GM12878 (cell line): Measurements from ENCODE around the gene KIF26A.

Source experiments
- JUND ChIP-seq: IDR thresholded peaks from 2 replicates; pipeline ENCODE4 v1.6.1; 2012; ENCODE audit warnings: low read depth, mild to moderate bottlenecking, low read length, improper control_type of control experiment, moderate library complexity
- POLR2A ChIP-seq: IDR thresholded peaks from 2 replicates; pipeline ENCODE4 v1.6.1; 2011; ENCODE audit warnings: low read depth, mild to moderate bottlenecking, low read length
- POLR2AphosphoS5 ChIP-seq: IDR thresholded peaks from 2 replicates; pipeline ENCODE4 v1.6.1; 2011; ENCODE audit warnings: mild to moderate bottlenecking, low read length, inconsistent platforms
- RBBP5 ChIP-seq: fragments of 200-600 bp; sonication (generic); conservative IDR thresholded peaks from 2 replicates; pipeline ENCODE4 v1.6.1; 2016
- RFX5 ChIP-seq: IDR thresholded peaks from 2 replicates; pipeline ENCODE4 v1.6.1; 2011; ENCODE audit warnings: low read depth, low read length, improper control_type of control experiment
- TF ChIP-seq, protein P1 (sequence below), 3 experiments: IDR thresholded peaks in 2 of 3; conservative IDR thresholded peaks in 1 of 3; 2 replicates each; pipeline ENCODE4 v1.5.1; 2011; ENCODE audit warnings: low read depth in 3 of 3, low read length in 3 of 3, mild to moderate bottlenecking in 3 of 3, control low read depth in 2 of 3, moderate library complexity in 2 of 3, inconsistent platforms in 1 of 3, mixed read lengths in 1 of 3; ENCODE audit not compliant: control insufficient read depth in 2 of 3, insufficient read depth in 1 of 3; ENCODE audit errors: extremely low read depth in 1 of 3
- TF ChIP-seq, protein P2 (sequence below): IDR thresholded peaks from 2 replicates; pipeline ENCODE4 v1.6.1; 2011; ENCODE audit warnings: low read depth, low read length, improper control_type of control experiment, borderline replicate concordance
- TF ChIP-seq, protein P3 (sequence below): IDR thresholded peaks from 2 replicates; pipeline ENCODE4 v1.6.1; 2012; ENCODE audit warnings: mild to moderate bottlenecking, low read depth, low read length

DNA sequence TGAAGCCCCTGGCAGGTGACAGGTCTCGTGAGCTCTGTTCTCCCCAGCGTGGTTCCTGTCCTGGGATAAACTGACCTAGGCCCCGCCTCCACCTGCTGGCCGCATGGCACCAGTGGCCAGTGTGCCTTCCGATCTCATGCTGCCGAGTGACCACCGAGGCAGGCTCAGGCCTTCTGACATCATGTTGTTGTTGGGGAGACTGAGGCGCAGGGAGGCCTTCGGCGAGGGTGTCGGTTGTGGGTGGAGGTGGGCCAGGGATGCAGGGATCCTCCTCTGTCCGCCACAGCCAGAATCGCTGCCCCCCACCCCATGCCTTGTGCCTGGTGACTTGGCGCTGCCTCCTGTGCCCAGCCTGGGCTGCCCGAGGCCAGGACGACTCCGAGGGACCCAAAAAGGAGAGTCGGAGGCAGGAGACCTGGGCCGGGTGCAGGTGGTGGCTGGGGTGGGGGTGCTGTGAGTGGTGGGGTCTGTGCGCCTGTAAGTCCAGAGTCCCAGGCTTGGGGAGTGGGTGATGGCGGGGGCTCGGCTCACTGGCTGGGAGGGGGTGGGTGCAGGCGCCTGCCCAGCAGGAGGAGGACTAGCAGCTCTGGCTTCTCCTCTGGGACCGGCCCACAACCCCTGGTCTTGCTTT, 28.5 kb upstream of the KIF26A start:
- TF ChIP-seq, protein P1, sequence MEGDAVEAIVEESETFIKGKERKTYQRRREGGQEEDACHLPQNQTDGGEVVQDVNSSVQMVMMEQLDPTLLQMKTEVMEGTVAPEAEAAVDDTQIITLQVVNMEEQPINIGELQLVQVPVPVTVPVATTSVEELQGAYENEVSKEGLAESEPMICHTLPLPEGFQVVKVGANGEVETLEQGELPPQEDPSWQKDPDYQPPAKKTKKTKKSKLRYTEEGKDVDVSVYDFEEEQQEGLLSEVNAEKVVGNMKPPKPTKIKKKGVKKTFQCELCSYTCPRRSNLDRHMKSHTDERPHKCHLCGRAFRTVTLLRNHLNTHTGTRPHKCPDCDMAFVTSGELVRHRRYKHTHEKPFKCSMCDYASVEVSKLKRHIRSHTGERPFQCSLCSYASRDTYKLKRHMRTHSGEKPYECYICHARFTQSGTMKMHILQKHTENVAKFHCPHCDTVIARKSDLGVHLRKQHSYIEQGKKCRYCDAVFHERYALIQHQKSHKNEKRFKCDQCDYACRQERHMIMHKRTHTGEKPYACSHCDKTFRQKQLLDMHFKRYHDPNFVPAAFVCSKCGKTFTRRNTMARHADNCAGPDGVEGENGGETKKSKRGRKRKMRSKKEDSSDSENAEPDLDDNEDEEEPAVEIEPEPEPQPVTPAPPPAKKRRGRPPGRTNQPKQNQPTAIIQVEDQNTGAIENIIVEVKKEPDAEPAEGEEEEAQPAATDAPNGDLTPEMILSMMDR (IDR thresholded peaks at IDR 0.05 in 2 of 3, conservative IDR thresholded peaks at IDR 0.05 in 1 of 3; ENCODE audit: control insufficient read depth in 2 of 3, extremely low read depth in 1 of 3, insufficient read depth in 1 of 3, low read depth in 3 of 3, low read length in 3 of 3) = no peak
- TF ChIP-seq JUND = no peak
- TF ChIP-seq, protein P2, sequence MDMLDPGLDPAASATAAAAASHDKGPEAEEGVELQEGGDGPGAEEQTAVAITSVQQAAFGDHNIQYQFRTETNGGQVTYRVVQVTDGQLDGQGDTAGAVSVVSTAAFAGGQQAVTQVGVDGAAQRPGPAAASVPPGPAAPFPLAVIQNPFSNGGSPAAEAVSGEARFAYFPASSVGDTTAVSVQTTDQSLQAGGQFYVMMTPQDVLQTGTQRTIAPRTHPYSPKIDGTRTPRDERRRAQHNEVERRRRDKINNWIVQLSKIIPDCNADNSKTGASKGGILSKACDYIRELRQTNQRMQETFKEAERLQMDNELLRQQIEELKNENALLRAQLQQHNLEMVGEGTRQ = no peak
- no peak for TF ChIP-seq POLR2A
- TF ChIP-seq RBBP5 = no peak
- TF ChIP-seq, protein P3, sequence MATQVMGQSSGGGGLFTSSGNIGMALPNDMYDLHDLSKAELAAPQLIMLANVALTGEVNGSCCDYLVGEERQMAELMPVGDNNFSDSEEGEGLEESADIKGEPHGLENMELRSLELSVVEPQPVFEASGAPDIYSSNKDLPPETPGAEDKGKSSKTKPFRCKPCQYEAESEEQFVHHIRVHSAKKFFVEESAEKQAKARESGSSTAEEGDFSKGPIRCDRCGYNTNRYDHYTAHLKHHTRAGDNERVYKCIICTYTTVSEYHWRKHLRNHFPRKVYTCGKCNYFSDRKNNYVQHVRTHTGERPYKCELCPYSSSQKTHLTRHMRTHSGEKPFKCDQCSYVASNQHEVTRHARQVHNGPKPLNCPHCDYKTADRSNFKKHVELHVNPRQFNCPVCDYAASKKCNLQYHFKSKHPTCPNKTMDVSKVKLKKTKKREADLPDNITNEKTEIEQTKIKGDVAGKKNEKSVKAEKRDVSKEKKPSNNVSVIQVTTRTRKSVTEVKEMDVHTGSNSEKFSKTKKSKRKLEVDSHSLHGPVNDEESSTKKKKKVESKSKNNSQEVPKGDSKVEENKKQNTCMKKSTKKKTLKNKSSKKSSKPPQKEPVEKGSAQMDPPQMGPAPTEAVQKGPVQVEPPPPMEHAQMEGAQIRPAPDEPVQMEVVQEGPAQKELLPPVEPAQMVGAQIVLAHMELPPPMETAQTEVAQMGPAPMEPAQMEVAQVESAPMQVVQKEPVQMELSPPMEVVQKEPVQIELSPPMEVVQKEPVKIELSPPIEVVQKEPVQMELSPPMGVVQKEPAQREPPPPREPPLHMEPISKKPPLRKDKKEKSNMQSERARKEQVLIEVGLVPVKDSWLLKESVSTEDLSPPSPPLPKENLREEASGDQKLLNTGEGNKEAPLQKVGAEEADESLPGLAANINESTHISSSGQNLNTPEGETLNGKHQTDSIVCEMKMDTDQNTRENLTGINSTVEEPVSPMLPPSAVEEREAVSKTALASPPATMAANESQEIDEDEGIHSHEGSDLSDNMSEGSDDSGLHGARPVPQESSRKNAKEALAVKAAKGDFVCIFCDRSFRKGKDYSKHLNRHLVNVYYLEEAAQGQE = no peak
- TF ChIP-seq POLR2AphosphoS5 = no peak
- no peak for TF ChIP-seq RFX5
